Measurements from ENCODE around the gene PDCD6IP.

The PDCD6IP gene

GRCh38 chr3:33918126-33918756 lies 119.8 kb downstream of the PDCD6IP start:
- Histone ChIP-seq H3K36me3 (replicated peaks; ENCODE audit: insufficient read depth, low read length) (no peaks in the 10 kb centered on the region), H3K9me3 (replicated peaks; ENCODE audit: insufficient read depth, low read length) (no peaks in the 10 kb centered on the region), H3K4me3 (ENCODE audit: low read length) (no peak overlapping the region), H4K20me1 (ENCODE audit: insufficient read depth, low read length) (no peaks in the 10 kb centered on the region), H3K27ac (ENCODE audit: low read length) (no peak overlapping the region), H3F3A (ENCODE audit: insufficient read depth, low read length) (no peaks in the 10 kb centered on the region), H2AFZ (ENCODE audit: low read length) (no peak overlapping the region), H3K27me3 (replicated peaks; ENCODE audit: insufficient read depth, low read length) (no peaks in the 10 kb centered on the region), H3K79me2 (ENCODE audit: low read length) (no peaks in the 10 kb centered on the region), H3K4me1 (ENCODE audit: low read length) (no peaks in the 10 kb centered on the region), H3K9ac (ENCODE audit: low read length) (no peak overlapping the region), H3K9me2 (replicated peaks; ENCODE audit: insufficient read depth, low read length) (no peaks in the 10 kb centered on the region), H3K4me2 (ENCODE audit: low read depth, low read length) (no peak overlapping the region)
- no peak for DNase-seq
- TF ChIP-seq CTCF (IDR thresholded peaks at IDR 0.05; ENCODE audit: low read length) (no peak), EZH2phosphoT487 (IDR thresholded peaks at IDR 0.05; ENCODE audit: low read length) (no peak)

Data from MM.1S (cell line).